Prostate gland (tissue), 2 donors: Measurements from ENCODE around the gene FARS2. TPM values are rescaled to one million over a fixed set of nuclear protein-coding genes. Genes with fewer than 3 reads are reported as not detected.

Experiments
- DNase-seq: peaks from one replicate; pipeline ENCODE4 v3.0.0-alpha.2; 2019; ENCODE audit warnings: low spot score
- H3K27ac ChIP-seq, 2 donors: fragments of 200-600 bp; sonication (generic); 2 replicates each; pipeline ENCODE4 v1.5.1; 2017 to 2019
- H3K27me3 ChIP-seq: fragments of 200-600 bp; sonication (generic); replicated peaks from 2 replicates; pipeline ENCODE4 v1.5.1; 2019; ENCODE audit not compliant: insufficient read depth
- H3K36me3 ChIP-seq, 2 donors: fragments of 200-600 bp; sonication (generic); 1 replicate in 1 of 2; 2 replicates in 1 of 2; pipeline versions ENCODE4 v1.5.1 to v1.8.1; 2017 to 2019
- H3K4me1 ChIP-seq: fragments of 200-600 bp; sonication (generic); replicated peaks from 2 replicates; pipeline ENCODE4 v1.5.1; 2019
- H3K4me3 ChIP-seq, 2 donors: fragments of 200-600 bp; sonication (generic); 2 replicates each; pipeline ENCODE4 v1.5.1; 2017 to 2019
- H3K9me3 ChIP-seq: fragments of 200-600 bp; sonication (generic); 2 replicates; pipeline ENCODE4 v1.5.1; 2017
- POLR2A ChIP-seq: fragments of 450-650 bp; IDR thresholded peaks from one replicate; pipeline ENCODE4 v1.6.1; 2016; ENCODE audit warnings: antibody characterized with exemption, mild to moderate bottlenecking
- POLR2AphosphoS5 ChIP-seq: sonication (generic); formaldehyde crosslinking; IDR thresholded peaks from one replicate; pipeline ENCODE4 v1.6.1; 2017; ENCODE audit warnings: antibody characterized with exemption
- WGBS: methylation state at CpG from one replicate; pipeline ENCODE4 v1.1.5; 2018; 5-methylcytosine and 5-hydroxymethylcytosine counted together
- intact Hi-C: fragments of 100-400 bp; cut with DNase I; formaldehyde crosslinking; loops from one replicate; pipeline ENCODE4 v1.14.2; 2022
- total RNA-seq, 2 donors: library from RNA; depleted of rRNA; stranded (reverse); fragments of >200 nt; gene quantifications; one replicate each; pipeline ENCODE4 v1.1.0, GENCODE V29; 2016
- TF ChIP-seq, protein P1 (sequence below), 4 experiments: fragments of 200-600 bp in 2 of 4; fragments of 450-650 bp in 2 of 4; sonication (generic) in 2 of 4; IDR thresholded peaks; 1 replicate in 3 of 4; 2 replicates in 1 of 4; pipeline ENCODE4 v1.5.1; 2016 to 2019; ENCODE audit warnings: antibody characterized with exemption in 4 of 4, mild to moderate bottlenecking in 2 of 4, moderate library complexity in 2 of 4

FARS2 gene
- total RNA-seq, 2 donors from 2014 or later = 11.6 to 19.5 TPM

DNA sequence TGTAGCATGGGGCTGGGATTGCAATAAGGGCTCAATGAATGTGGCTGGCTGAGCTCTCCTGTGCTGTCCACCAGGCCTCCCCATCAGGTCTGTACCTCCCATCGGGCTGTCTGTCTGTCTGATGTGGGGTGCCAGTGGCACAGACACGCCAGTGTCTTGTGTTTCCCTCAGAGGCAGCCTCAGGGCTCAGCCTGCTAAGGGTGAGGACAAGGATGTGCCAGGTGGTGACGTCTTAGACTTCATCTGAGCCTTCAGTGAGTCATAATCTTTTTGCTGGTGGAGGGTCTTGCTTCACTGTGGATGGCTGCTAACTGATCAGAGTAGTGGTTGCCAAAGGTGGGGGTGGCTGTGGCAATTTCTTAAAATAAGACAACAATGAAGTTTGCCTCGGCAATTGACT, 550.7 kb downstream of the FARS2 start:
- no peak for DNase-seq
- no peak for TF ChIP-seq POLR2A
- TF ChIP-seq POLR2AphosphoS5 = no peak
- TF ChIP-seq, protein P1, sequence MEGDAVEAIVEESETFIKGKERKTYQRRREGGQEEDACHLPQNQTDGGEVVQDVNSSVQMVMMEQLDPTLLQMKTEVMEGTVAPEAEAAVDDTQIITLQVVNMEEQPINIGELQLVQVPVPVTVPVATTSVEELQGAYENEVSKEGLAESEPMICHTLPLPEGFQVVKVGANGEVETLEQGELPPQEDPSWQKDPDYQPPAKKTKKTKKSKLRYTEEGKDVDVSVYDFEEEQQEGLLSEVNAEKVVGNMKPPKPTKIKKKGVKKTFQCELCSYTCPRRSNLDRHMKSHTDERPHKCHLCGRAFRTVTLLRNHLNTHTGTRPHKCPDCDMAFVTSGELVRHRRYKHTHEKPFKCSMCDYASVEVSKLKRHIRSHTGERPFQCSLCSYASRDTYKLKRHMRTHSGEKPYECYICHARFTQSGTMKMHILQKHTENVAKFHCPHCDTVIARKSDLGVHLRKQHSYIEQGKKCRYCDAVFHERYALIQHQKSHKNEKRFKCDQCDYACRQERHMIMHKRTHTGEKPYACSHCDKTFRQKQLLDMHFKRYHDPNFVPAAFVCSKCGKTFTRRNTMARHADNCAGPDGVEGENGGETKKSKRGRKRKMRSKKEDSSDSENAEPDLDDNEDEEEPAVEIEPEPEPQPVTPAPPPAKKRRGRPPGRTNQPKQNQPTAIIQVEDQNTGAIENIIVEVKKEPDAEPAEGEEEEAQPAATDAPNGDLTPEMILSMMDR (IDR thresholded peaks at IDR 0.05) = no peak
- intact Hi-C loops = no loop called here
- no peak overlapping the region for H3K4me3 ChIP-seq
- H3K27ac ChIP-seq = no peak overlapping the region
- H3K27me3 ChIP-seq = no peaks in the 10 kb centered on the region
- H3K9me3 ChIP-seq = no peaks in the 10 kb centered on the region
- H3K36me3 ChIP-seq = no peaks in the 10 kb centered on the region
- no peaks in the 10 kb centered on the region for H3K4me1 ChIP-seq
- WGBS = 82% methylated on average over 4 of the region's 4 CpGs

DNA sequence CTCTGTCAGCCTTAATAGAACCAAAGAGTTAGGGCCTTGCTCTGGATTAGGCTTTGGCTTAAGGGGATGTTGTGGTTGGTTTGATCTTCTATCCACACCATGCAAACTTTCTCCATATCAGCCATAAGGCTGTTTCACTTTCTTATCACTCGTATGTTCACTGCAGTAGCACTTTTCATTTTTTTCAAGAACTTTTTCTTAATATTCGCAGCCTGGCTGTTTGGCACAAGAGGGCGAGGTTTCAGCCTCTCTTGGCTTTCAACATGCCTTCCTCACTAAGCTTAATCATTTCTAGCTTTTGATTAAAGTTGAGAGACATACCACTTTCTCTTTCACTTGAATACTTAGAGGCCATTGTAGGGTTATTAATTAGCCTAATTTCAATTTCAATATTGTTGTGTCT, 552.3 kb downstream of the FARS2 start:
- Histone ChIP-seq H3K27me3 (no peaks in the 10 kb centered on the region), H3K9me3 (no peaks in the 10 kb centered on the region), H3K27ac (no peak overlapping the region), H3K4me3 (no peak overlapping the region), H3K36me3 (no peaks in the 10 kb centered on the region), H3K4me1 (no peaks in the 10 kb centered on the region)
- DNase-seq = no peak
- intact Hi-C loops = no loop called here
- 82% methylated on average over 3 of the region's 3 CpGs for WGBS
- TF ChIP-seq, protein P1 (IDR thresholded peaks at IDR 0.05) = no peak
- TF ChIP-seq POLR2A = no peak
- TF ChIP-seq POLR2AphosphoS5 = no peak

DNA sequence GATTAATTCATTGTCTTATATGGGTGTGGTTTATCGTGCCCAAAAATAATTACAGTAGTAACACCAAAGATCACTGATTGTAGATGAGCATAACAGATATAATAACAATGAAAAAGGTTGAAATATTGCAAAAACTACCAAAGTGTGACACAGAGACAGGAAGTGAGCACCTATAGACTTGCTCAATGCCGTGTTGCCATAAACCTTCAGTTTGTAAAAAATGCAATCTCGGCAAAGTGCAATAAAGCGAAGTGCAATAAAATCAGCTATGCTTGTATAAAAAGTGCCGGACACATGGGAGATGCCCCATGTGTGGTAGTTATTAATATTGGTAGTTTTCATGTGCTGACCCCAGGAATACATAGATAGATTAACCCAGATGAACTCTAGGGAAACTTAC, 552.8 kb downstream of the FARS2 start:
- no peak for DNase-seq
- WGBS = 74% methylated on average over 5 of the region's 5 CpGs
- Histone ChIP-seq H3K27me3 (no peaks in the 10 kb centered on the region), H3K27ac (no peak overlapping the region), H3K36me3 (no peaks in the 10 kb centered on the region), H3K4me3 (no peak overlapping the region), H3K4me1 (no peaks in the 10 kb centered on the region), H3K9me3 (no peaks in the 10 kb centered on the region)
- TF ChIP-seq POLR2A (no peak), POLR2AphosphoS5 (no peak)
- TF ChIP-seq, protein P1 (IDR thresholded peaks at IDR 0.05) = no peak
- intact Hi-C loops = no loop called here

DNA sequence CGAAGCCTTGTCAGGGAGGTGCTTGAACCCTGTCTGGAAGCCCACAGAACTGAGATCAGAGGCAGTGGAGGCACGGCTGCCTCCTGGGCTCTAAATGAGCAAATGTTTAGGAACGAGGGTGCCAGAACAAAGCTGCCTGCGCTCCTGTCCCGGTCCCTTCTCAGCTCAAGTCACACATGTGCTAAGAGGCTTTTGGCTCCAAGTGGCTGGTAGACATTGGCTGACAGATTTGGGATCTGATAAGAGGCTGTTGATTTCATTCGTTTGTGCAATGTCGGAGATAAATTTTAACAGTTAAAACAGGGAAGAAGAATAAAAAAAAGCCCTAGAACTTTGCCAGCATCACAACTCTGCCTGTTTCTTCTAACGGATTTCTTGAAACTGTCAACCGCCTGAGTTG, 553.6 kb downstream of the FARS2 start:
- no peaks in the 10 kb centered on the region for H3K36me3 ChIP-seq
- no peak overlapping the region for H3K4me3 ChIP-seq
- H3K27me3 ChIP-seq = no peaks in the 10 kb centered on the region
- DNase-seq = no peak
- TF ChIP-seq POLR2A (no peak), POLR2AphosphoS5 (no peak)
- TF ChIP-seq, protein P1 (IDR thresholded peaks at IDR 0.05) = no peak
- intact Hi-C loops = no loop called here
- whole genome bisulfite sequencing = 71% methylated on average over 9 of the region's 9 CpGs
- H3K4me1 ChIP-seq = no peaks in the 10 kb centered on the region
- no peaks in the 10 kb centered on the region for H3K9me3 ChIP-seq
- H3K27ac ChIP-seq = no peak overlapping the region

DNA sequence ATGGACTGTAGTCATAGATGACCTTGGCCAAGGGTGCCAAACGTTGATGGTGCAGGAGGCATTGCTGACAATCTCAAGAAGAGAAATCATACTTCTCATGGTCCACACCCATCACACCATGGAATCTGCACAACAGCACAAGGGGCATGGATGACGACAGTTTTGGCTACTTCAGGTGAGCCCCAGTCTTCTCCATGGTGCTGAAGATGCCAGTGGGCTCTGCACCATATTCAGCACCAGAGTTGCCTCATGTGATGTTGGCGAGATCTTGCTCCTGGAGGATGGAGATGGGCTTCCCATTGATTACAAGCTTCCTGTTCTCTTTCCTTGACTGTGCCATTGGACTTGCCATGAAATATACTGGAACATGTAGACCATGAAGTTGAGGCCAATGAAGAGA, 556.6 kb downstream of the FARS2 start:
- intact Hi-C loops = no loop called here
- no peak overlapping the region for H3K4me3 ChIP-seq
- no peaks in the 10 kb centered on the region for H3K9me3 ChIP-seq
- WGBS = 92% methylated on average over 3 of the region's 3 CpGs
- H3K4me1 ChIP-seq = no peaks in the 10 kb centered on the region
- no peaks in the 10 kb centered on the region for H3K27me3 ChIP-seq
- TF ChIP-seq POLR2A (no peak), POLR2AphosphoS5 (no peak)
- TF ChIP-seq, protein P1 (IDR thresholded peaks at IDR 0.05) = no peak
- H3K36me3 ChIP-seq = no peaks in the 10 kb centered on the region
- DNase-seq = no peak
- H3K27ac ChIP-seq = no peak overlapping the region
